HFFc6 (cell line): ENCODE measurements around the gene KCNAB1. TPM values are rescaled to one million over a fixed set of nuclear protein-coding genes. Genes with fewer than 3 reads are reported as not detected.

Experiments used
- DNase-seq: peaks from one replicate; pipeline ENCODE4 v3.0.0-alpha.2; 2018
- H3K27ac Mint-ChIP-seq: 2 replicates; pipeline ENCODE4 v1.8.0; 2020; ENCODE audit warnings: mild to moderate bottlenecking, mixed read lengths
- H3K27me3 Mint-ChIP-seq: 2 replicates; pipeline ENCODE4 v1.8.0; 2021; ENCODE audit warnings: mild to moderate bottlenecking, moderate library complexity, mixed read lengths; ENCODE audit not compliant: insufficient read depth
- H3K36me3 Mint-ChIP-seq: 2 replicates; pipeline ENCODE4 v1.8.0; 2021; ENCODE audit warnings: low read depth, mixed read lengths
- H3K4me1 Mint-ChIP-seq: 2 replicates; pipeline ENCODE4 v1.8.0; 2020; ENCODE audit warnings: low read depth, mixed read lengths
- H3K4me3 Mint-ChIP-seq: 2 replicates; pipeline ENCODE4 v1.8.0; 2020; ENCODE audit warnings: mild to moderate bottlenecking, moderate library complexity, mixed read lengths
- H3K9me3 Mint-ChIP-seq: 2 replicates; pipeline ENCODE4 v1.8.0; 2020; ENCODE audit warnings: mild to moderate bottlenecking, mixed read lengths
- CTCF ChIP-seq: fragments of 200-600 bp; sonication (generic); IDR thresholded peaks from 2 replicates; pipeline ENCODE4 v1.5.0; 2021; ENCODE audit warnings: antibody characterized with exemption, mild to moderate bottlenecking
- total RNA-seq, 6 experiments: library from RNA; stranded (reverse); fragmentation: NEBNext Ultra II Directional; extraction: Animal tissue kit (Norgen Biotek cat#: 25700); gene quantifications; 2 replicates in 1 of 6; 3 replicates in 5 of 6; pipeline ENCODE4 v1.2.3, GENCODE V29; 2021

KCNAB1 gene
- total RNA-seq, 6 experiments from 2014 or later, result not detected

- Mint-ChIP-seq H3K27ac (no peak overlapping the region), H3K4me1 (peaks cover 10% of the 10 kb centered on the region), H3K4me3 (no peak overlapping the region), H3K27me3 (peaks cover 3% of the 10 kb centered on the region), H3K36me3 (no peaks in the 10 kb centered on the region), H3K9me3 (no peaks in the 10 kb centered on the region)
- DNase-seq, result peak; percentile 46
- no peak for TF ChIP-seq CTCF
Measured at GRCh38 chr3:156477323-156477722, 356.9 kb downstream of the KCNAB1 start.

- H3K36me3 Mint-ChIP-seq, result no peaks in the 10 kb centered on the region
- H3K27me3 Mint-ChIP-seq, result peaks cover 3% of the 10 kb centered on the region
- DNase-seq, result no peak
- H3K27ac Mint-ChIP-seq, result no peak overlapping the region
- H3K4me3 Mint-ChIP-seq, result no peak overlapping the region
- peaks cover 25% of the 10 kb centered on the region for H3K4me1 Mint-ChIP-seq
- no peak for TF ChIP-seq CTCF
- H3K9me3 Mint-ChIP-seq, result no peaks in the 10 kb centered on the region
Measured at GRCh38 chr3:156478891-156479290, 358.5 kb downstream of the KCNAB1 start.

- H3K27me3 Mint-ChIP-seq, result peaks cover 3% of the 10 kb centered on the region
- no peaks in the 10 kb centered on the region for H3K36me3 Mint-ChIP-seq
- DNase-seq, result no peak
- H3K9me3 Mint-ChIP-seq, result no peaks in the 10 kb centered on the region
- H3K4me1 Mint-ChIP-seq, result peaks cover 32% of the 10 kb centered on the region
- TF ChIP-seq CTCF, result no peak
- no peak overlapping the region for H3K4me3 Mint-ChIP-seq
- no peak overlapping the region for H3K27ac Mint-ChIP-seq
Measured at GRCh38 chr3:156479604-156480003, 359.2 kb downstream of the KCNAB1 start.

GRCh38 chr3:156480949-156481348, 360.6 kb downstream of the KCNAB1 start:
- no peaks in the 10 kb centered on the region for H3K9me3 Mint-ChIP-seq
- peaks cover 40% of the 10 kb centered on the region for H3K4me1 Mint-ChIP-seq
- no peak for TF ChIP-seq CTCF
- peaks cover 3% of the 10 kb centered on the region for H3K27me3 Mint-ChIP-seq
- no peaks in the 10 kb centered on the region for H3K36me3 Mint-ChIP-seq
- no peak overlapping the region for H3K4me3 Mint-ChIP-seq
- H3K27ac Mint-ChIP-seq, result no peak overlapping the region
- no peak for DNase-seq

- no peak overlapping the region; the same call in 1 of the 2 replicates for H3K4me3 Mint-ChIP-seq
- no peak overlapping the region for H3K27ac Mint-ChIP-seq
- TF ChIP-seq CTCF, result no peak
- peaks cover 29% of the 10 kb centered on the region for H3K4me1 Mint-ChIP-seq
- H3K9me3 Mint-ChIP-seq, result no peaks in the 10 kb centered on the region
- H3K27me3 Mint-ChIP-seq, result no peaks in the 10 kb centered on the region
- DNase-seq, result no peak
- no peaks in the 10 kb centered on the region for H3K36me3 Mint-ChIP-seq
Measured at GRCh38 chr3:156483002-156483401, 362.6 kb downstream of the KCNAB1 start.

GRCh38 chr3:156483426-156483825, 363.0 kb downstream of the KCNAB1 start:
- TF ChIP-seq CTCF, result no peak
- Mint-ChIP-seq H3K4me3 (peak overlapping the region; percentile 80), H3K36me3 (no peaks in the 10 kb centered on the region), H3K9me3 (no peaks in the 10 kb centered on the region), H3K27me3 (no peaks in the 10 kb centered on the region), H3K27ac (peak overlapping the region; percentile 75), H3K4me1 (peaks cover 29% of the 10 kb centered on the region)
- DNase-seq, result peak; percentile 78
